Psoas muscle (tissue), 8 donors: ENCODE data around the gene NOX5. TPM values are rescaled to one million over a fixed set of nuclear protein-coding genes. Genes with fewer than 3 reads are reported as not detected.

Experiments used
- ATAC-seq, 4 donors: fragments of 200-7000 bp; cut with Tn5 transposase; one replicate each; pipeline ENCODE4 v1.9.1; 2020; ENCODE audit warnings: moderate library complexity in 3 of 4, mild to moderate bottlenecking in 2 of 4
- DNase-seq, 2 donors: peaks; one replicate each; pipeline ENCODE4 v3.0.0-alpha.2; 2020
- H3K27ac ChIP-seq: fragments of 200-600 bp; one replicate; pipeline ENCODE4 v1.8.0; 2022
- H3K27me3 ChIP-seq, 3 donors: fragments of 200-600 bp in 1 of 3; one replicate each; pipeline versions ENCODE4 v1.6.1 to v1.8.0; 2013 to 2022; ENCODE audit warnings: low read length in 2 of 3, mild to moderate bottlenecking in 2 of 3, moderate library complexity in 1 of 3; ENCODE audit not compliant: insufficient read depth in 3 of 3
- H3K36me3 ChIP-seq, 2 donors: fragments of 200-600 bp in 1 of 2; one replicate each; pipeline versions ENCODE4 v1.6.1 to v1.8.0; 2013 to 2022; ENCODE audit warnings: low read depth in 1 of 2, mild to moderate bottlenecking in 1 of 2, moderate library complexity in 1 of 2; ENCODE audit not compliant: insufficient read depth in 1 of 2
- H3K4me1 ChIP-seq: fragments of 200-600 bp; one replicate; pipeline ENCODE4 v1.8.0; 2022
- H3K4me3 ChIP-seq: fragments of 200-600 bp; one replicate; pipeline ENCODE4 v1.8.0; 2022; ENCODE audit warnings: mild to moderate bottlenecking
- H3K9me3 ChIP-seq: fragments of 200-600 bp; one replicate; pipeline ENCODE4 v1.8.0; 2022
- WGBS, 3 donors: extraction: QIAGEN DNeasy Blood & Tissue Kit; methylation state at CpG; one replicate each; pipeline versions ENCODE4 v1.1.6 to v1.1.7; 2013; 5-methylcytosine and 5-hydroxymethylcytosine counted together
- intact Hi-C, 2 donors: fragments of 100-400 bp; cut with DNase I; formaldehyde crosslinking; loops; one replicate each; pipeline versions ENCODE4 v1.11.0 to v1.14.2; 2022
- polyA plus RNA-seq, 3 donors: library from polyadenylated mRNA; stranded (reverse); fragments of 200-250 nt; gene quantifications; one replicate each; pipeline ENCODE4 v1.2.3, GENCODE V29; 2013
- total RNA-seq, 4 donors: library from RNA; stranded (reverse); fragmentation: NEBNext Ultra II Directional in 2 of 4; extraction: Animal tissue kit (Norgen Biotek cat#: 25700) in 2 of 4; gene quantifications; one replicate each; pipeline versions ENCODE4 v1.2.1 to v1.2.4, GENCODE V29; 2021 to 2023
- TF ChIP-seq, protein P1 (sequence below): fragments of 200-600 bp; IDR thresholded peaks from one replicate; pipeline ENCODE4 v1.8.0; 2022; ENCODE audit warnings: antibody characterized with exemption
- donor health status: healthy with polysubstance abuse.
- donor health status: DM: no; HTN: no; CAD: no; lungs with moderate emphysema.
- donor health status: Bipolar disorder and iron deficiency.
- donor health status: healthy.
- donor health status: DM: yes; HTN: yes; CAD: no.
- donor health status: DM: no; HTN: no; CAD: no.
- donor health status: DM: no; HTN: no; CAD: no.
- donor health status: DM: yes; HTN: yes; CAD: no.

NOX5 gene
- total and polyA plus RNA-seq, 7 donors, result 0.03 to 0.13 (median 0.04) TPM; not detected in 3

DNA sequence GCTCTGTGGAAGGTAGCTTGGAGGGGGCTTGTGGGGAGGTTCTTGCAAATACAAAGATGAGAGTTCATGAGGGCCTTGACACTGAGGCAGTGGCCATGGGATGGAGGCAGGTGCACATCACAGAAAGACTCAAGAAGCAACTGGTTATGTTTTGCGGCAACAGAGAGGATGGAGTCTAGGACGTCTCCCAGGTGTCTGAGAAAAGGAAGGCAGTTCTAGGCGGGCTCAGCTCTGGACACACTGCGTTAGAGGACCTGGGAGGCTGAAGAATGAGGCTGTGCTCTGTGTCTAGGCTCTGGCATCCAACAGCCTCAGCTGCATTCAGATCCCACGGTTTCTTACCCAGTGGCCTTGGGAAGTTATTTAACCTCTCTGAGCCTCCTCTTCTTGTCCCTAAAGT is 23.5 kb downstream of the NOX5 start:
- TF ChIP-seq, protein P1, sequence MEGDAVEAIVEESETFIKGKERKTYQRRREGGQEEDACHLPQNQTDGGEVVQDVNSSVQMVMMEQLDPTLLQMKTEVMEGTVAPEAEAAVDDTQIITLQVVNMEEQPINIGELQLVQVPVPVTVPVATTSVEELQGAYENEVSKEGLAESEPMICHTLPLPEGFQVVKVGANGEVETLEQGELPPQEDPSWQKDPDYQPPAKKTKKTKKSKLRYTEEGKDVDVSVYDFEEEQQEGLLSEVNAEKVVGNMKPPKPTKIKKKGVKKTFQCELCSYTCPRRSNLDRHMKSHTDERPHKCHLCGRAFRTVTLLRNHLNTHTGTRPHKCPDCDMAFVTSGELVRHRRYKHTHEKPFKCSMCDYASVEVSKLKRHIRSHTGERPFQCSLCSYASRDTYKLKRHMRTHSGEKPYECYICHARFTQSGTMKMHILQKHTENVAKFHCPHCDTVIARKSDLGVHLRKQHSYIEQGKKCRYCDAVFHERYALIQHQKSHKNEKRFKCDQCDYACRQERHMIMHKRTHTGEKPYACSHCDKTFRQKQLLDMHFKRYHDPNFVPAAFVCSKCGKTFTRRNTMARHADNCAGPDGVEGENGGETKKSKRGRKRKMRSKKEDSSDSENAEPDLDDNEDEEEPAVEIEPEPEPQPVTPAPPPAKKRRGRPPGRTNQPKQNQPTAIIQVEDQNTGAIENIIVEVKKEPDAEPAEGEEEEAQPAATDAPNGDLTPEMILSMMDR, result no peak
- 85 to 93% (median 90%) methylated on average over 5 of the region's 5 CpGs for WGBS, 3 donors
- Histone ChIP-seq H3K36me3 (no peaks in the 10 kb centered on the region), H3K27ac (no peak overlapping the region), H3K4me3 (no peak overlapping the region), H3K4me1 (no peaks in the 10 kb centered on the region), H3K27me3 (peaks cover 0 to 14% (median 2%) of the 10 kb centered on the region in 3 donors), H3K9me3 (no peaks in the 10 kb centered on the region)
- DNase-seq (no peak), ATAC-seq (no peak)
- intact Hi-C loops, result no loop called here

DNA sequence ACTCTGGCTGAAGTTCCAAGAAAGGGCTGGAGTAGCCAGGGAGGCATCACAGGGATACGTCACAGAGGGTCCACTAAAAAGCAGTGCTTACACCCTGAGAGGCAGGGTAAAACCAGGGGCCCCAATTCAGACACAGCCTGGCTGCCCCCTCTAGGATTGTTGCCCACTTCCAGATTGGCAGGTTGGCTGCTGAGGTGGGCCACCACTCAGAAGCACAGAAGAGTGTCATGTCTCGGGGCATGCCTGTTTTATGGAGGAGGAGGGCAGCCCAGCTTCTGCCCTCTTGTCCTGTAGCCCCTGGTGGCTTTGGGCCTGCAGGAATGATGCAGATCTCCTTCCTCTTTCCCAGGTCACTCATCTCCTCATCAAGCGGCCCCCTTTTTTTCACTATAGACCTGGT is 24.0 kb downstream of the NOX5 start:
- DNase-seq, result no peak
- 93 to 96% (median 95%) methylated on average over 3 of the region's 3 CpGs for WGBS, 3 donors
- TF ChIP-seq, protein P1, result no peak

DNA sequence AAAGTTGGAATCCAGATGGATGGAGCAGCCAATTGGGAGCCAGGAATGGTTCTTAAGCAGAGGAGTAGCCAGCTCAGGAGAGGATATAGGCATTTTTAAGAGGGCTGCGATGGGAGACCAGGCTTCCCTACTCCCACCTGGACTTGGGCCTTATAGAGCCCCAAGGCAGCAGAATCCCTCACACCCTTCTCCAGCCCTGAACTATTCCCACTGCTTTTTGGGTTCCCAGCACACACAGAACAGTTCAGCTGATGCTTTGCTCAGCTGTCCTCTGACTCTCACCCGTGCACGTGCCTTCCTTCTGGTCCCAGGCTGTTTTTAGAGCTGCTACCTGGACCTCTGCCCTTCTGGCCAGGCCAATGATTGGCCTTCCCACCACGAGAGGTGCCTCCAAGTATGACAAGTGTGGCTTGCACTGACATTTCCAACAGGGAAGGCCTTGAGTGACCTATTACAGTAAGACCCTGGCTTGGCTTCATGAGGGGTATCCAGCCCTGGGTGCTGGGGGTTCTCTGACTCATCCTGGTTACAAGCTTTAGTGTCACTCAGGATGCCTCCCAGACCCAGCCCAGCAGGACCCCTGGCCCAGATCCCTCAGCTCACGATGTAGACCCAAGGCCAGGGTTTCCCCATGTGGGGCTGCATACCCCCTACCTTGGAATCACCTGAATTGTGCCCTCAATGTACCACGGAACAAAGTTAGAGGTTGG is 25.2 kb downstream of the NOX5 start:
- Histone ChIP-seq H3K4me1 (no peaks in the 10 kb centered on the region), H3K27ac (no peak overlapping the region), H3K9me3 (no peaks in the 10 kb centered on the region), H3K36me3 (no peaks in the 10 kb centered on the region), H3K4me3 (no peak overlapping the region), H3K27me3 (peaks cover 0 to 3% (median 2%) of the 10 kb centered on the region in 3 donors)
- DNase-seq (no peak), ATAC-seq (no peak)
- intact Hi-C loops, result no loop called here
- WGBS, 3 donors, result 59 to 68% (median 66%) methylated on average over 6 of the region's 6 CpGs
- TF ChIP-seq, protein P1, result no peak

More for the DNA sequence above, 24.0 kb downstream of the NOX5 start:
- intact Hi-C loops, result no loop called here
- no peak for ATAC-seq
- Histone ChIP-seq H3K36me3 (no peaks in the 10 kb centered on the region), H3K4me3 (no peak overlapping the region), H3K9me3 (no peaks in the 10 kb centered on the region), H3K4me1 (no peaks in the 10 kb centered on the region), H3K27me3 (peaks cover 0 to 9% (median 2%) of the 10 kb centered on the region in 3 donors), H3K27ac (no peak overlapping the region)

DNA sequence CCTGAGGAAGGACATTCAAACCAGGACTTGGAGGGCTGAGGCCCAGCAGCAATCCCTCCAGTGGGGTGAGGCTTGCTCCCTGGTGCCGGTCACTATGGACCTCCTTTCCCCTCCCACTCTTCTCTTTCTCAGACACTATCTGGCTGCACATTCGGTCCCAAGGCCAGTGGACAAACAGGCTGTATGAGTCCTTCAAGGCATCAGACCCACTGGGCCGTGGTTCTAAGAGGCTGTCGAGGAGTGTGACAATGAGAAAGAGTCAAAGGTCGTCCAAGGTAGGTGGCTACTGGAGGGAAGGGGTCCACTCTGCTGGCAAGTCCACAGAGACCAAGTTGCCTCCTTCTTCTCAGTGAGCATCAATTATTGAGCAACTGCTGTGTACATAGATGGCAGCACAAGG is 28.0 kb downstream of the NOX5 start:
- ATAC-seq, result no peak
- TF ChIP-seq, protein P1, result no peak
- Histone ChIP-seq H3K4me1 (no peaks in the 10 kb centered on the region), H3K27me3 (no peaks in the 10 kb centered on the region), H3K36me3 (no peaks in the 10 kb centered on the region), H3K4me3 (no peak overlapping the region), H3K9me3 (no peaks in the 10 kb centered on the region), H3K27ac (no peak overlapping the region)
- 90 to 97% (median 93%) methylated on average over 5 of the region's 5 CpGs for WGBS, 3 donors
- no peak for DNase-seq
- intact Hi-C loops, result no loop called here

DNA sequence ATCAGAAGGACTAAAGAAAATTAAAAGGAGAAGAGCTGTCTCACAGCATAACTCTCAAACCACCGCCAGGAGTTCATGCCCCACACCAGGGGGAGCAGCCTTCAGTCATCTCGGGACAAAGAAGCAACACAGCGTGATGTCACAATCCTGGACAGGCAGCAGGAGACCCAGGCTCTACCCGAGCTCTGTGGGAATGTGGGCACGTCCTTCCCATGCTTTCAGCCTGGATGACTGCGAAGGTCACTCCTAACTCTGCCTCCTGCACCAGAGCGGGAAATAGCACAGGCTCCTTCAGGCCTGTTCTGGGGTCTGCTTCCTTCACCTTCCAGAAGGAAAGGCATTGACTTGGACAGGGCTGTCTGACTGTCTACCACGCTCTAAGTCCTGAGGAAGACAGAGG is 31.3 kb downstream of the NOX5 start:
- no peak for ATAC-seq

More for the DNA sequence above, 31.3 kb downstream of the NOX5 start:
- no peak overlapping the region for H3K4me3 ChIP-seq
- 54 to 63% (median 56%) methylated on average over 8 of the region's 8 CpGs for WGBS, 3 donors
- TF ChIP-seq, protein P1, result no peak
- no peaks in the 10 kb centered on the region for H3K36me3 ChIP-seq
- no peak for DNase-seq
- intact Hi-C loops, result no loop called here
- H3K9me3 ChIP-seq, result no peaks in the 10 kb centered on the region
- no peaks in the 10 kb centered on the region for H3K4me1 ChIP-seq
- no peak overlapping the region for H3K27ac ChIP-seq
- H3K27me3 ChIP-seq, result no peaks in the 10 kb centered on the region
